GM12878 (cell line): ENCODE results near the gene PAPSS2. TPM values are rescaled to one million over a fixed set of nuclear protein-coding genes. Genes with fewer than 3 reads are reported as not detected.

Experiments
- ATAC-seq: fragments of 200-7000 bp; cut with Tn5 transposase; 3 replicates; pipeline ENCODE4 v1.9.1; 2020; ENCODE audit warnings: mild to moderate bottlenecking, moderate library complexity
- BruUV-seq: library from RNA; stranded (reverse); fragments of 400-500 nt; replicated peaks from 2 replicates; lab custom pipeline; 2021; lab: Mats Ljungman, UMichigan
- CTCF ChIA-PET: fragments of 300-600 bp; sonication (Branson Sonifier 250); formaldehyde crosslinking; extraction: SDS; loops from one replicate; lab custom pipeline; 2021; ENCODE audit warnings: inconsistent platforms; lab: Yijun Ruan, JAX
- POLR2A ChIA-PET: fragments of 350-600 bp; formaldehyde crosslinking; extraction: SDS; loops from one replicate; lab custom pipeline; 2021; ENCODE audit warnings: inconsistent platforms; lab: Charles Lee
- RAD21 ChIA-PET: fragments of 300-600 bp; sonication (Branson Sonifier 250); formaldehyde crosslinking; loops from one replicate; lab custom pipeline; 2023; ENCODE audit warnings: antibody characterized with exemption; ENCODE audit not compliant: unreplicated experiment; lab: Charles Lee
- SMC1A ChIA-PET: fragments of 300-600 bp; sonication (Branson Sonifier 250); formaldehyde crosslinking; loops from one replicate; lab custom pipeline; 2023; ENCODE audit not compliant: unreplicated experiment, uncharacterized antibody; lab: Charles Lee
- DNase-seq: peaks from one replicate; pipeline ENCODE4 v3.0.0-alpha.2; 2011; ENCODE audit warnings: low read depth, low spot score
- FAIRE-seq: peaks from 3 replicates; lab custom pipeline; 2011; peaks lifted over from hg19 to GRCh38; lab: Jason Lieb, UNC
- H2AFZ ChIP-seq: 2 replicates; pipeline ENCODE4 v1.6.0; 2011; ENCODE audit warnings: low read depth, low read length, control low read depth; ENCODE audit not compliant: control insufficient read depth
- H3K27ac ChIP-seq: 2 replicates; pipeline ENCODE4 v1.5.1; 2011; ENCODE audit warnings: control low read depth; ENCODE audit not compliant: control insufficient read depth, insufficient read depth
- H3K27me3 ChIP-seq, 2 experiments: replicated peaks in 1 of 2; 2 replicates each; pipeline versions ENCODE4 v1.6.0 to v1.6.1; 2011; ENCODE audit warnings: low read length in 1 of 2; ENCODE audit not compliant: control insufficient read depth in 2 of 2, insufficient read depth in 2 of 2
- H3K36me3 ChIP-seq, 2 experiments: 2 replicates each; pipeline ENCODE4 v1.5.1; 2011; ENCODE audit warnings: low read length in 1 of 2; ENCODE audit not compliant: control insufficient read depth in 2 of 2, insufficient read depth in 2 of 2
- H3K4me1 ChIP-seq: 2 replicates; pipeline ENCODE4 v1.6.1; 2011; ENCODE audit warnings: mild to moderate bottlenecking, low read length, moderate library complexity, mixed read lengths; ENCODE audit not compliant: control insufficient read depth, insufficient read depth
- H3K4me2 ChIP-seq: 2 replicates; pipeline ENCODE4 v1.6.0; 2011; ENCODE audit warnings: control low read depth; ENCODE audit not compliant: control insufficient read depth, insufficient read depth
- H3K4me3 ChIP-seq: fragments of 200-600 bp; sonication (generic); 2 replicates; pipeline ENCODE4 v1.5.1; 2016
- H3K79me2 ChIP-seq: 2 replicates; pipeline ENCODE4 v1.6.0; 2011; ENCODE audit warnings: low read length; ENCODE audit not compliant: control insufficient read depth, insufficient read depth
- H3K9ac ChIP-seq: 2 replicates; pipeline ENCODE4 v1.8.0; 2011; ENCODE audit warnings: low read length, control low read depth, mixed read lengths; ENCODE audit not compliant: control insufficient read depth, insufficient read depth
- H3K9me3 ChIP-seq: replicated peaks from 3 replicates; pipeline ENCODE4 v1.5.1; 2011; ENCODE audit warnings: mild to moderate bottlenecking, low read length; ENCODE audit not compliant: control insufficient read depth, insufficient read depth
- H4K20me1 ChIP-seq: 2 replicates; pipeline ENCODE4 v1.6.0; 2011; ENCODE audit not compliant: control insufficient read depth, insufficient read depth
- IRF5 ChIP-seq: fragments of 450-650 bp; IDR thresholded peaks from 2 replicates; pipeline ENCODE4 v1.6.1; 2017; ENCODE audit warnings: borderline replicate concordance
- NFYA ChIP-seq: IDR thresholded peaks from 2 replicates; pipeline ENCODE4 v1.6.1; 2011; ENCODE audit warnings: low read depth, mild to moderate bottlenecking, low read length, improper control_type of control experiment, borderline replicate concordance
- WGBS: methylation state at CpG from one replicate; pipeline ENCODE4 v1.1.6; 2016; ENCODE audit warnings: low lambda C conversion rate; ENCODE audit not compliant: insufficient replicate concordance, insufficient coverage; ENCODE audit errors: missing lambda C conversion rate; 5-methylcytosine and 5-hydroxymethylcytosine counted together
- in situ Hi-C: fragments of 300-500 bp; cut with MboI; formaldehyde crosslinking; loops from 9 replicates; pipeline ENCODE4 v1.14.3; 2018; ENCODE audit warnings: mixed read lengths
- intact Hi-C: fragments of 100-400 bp; cut with micrococcal nuclease; formaldehyde crosslinking; loops from one replicate; pipeline ENCODE4 v1.14.2; 2022; ENCODE audit not compliant: unreplicated experiment
- polyA plus RNA-seq, 11 experiments: library from polyadenylated mRNA; depleted of rRNA in 4 of 11; unstranded in 6 of 11; stranded (reverse) in 5 of 11; fragments of >200 nt; fragmentation: Nextera tagmentation in 4 of 11; fragmentation: Illumina TruSeq in 1 of 11; extraction: Ambion mirVana in 4 of 11; extraction: Trizol in 1 of 11; gene quantifications; 1 replicate in 1 of 11; 2 replicates in 10 of 11; pipeline versions ENCODE4 v1.2.1 to v1.2.3, GENCODE V29; 2011 to 2016; ENCODE audit warnings: inconsistent platforms in 2 of 11, missing spikeins in 2 of 11, low read depth in 1 of 11
- total RNA-seq, 4 experiments: library from RNA; depleted of rRNA in 3 of 4; stranded (reverse); fragments of >200 nt in 3 of 4; fragmentation: Illumina TruSeq in 1 of 4; extraction: Trizol in 1 of 4; gene quantifications; 2 replicates each; pipeline versions ENCODE4 v1.2.1 to v1.2.3, GENCODE V29; 2013 to 2021

Gene PAPSS2
- total and polyA plus RNA-seq, 10 of the 15 experiments (the other 5 are each of a cell fraction or from before 2014, with no cell fraction given) = 0.15 to 2.1 (median 0.37) TPM

- RAD21 ChIA-PET = no interaction called here
These were observed 56.1 kb downstream of the PAPSS2 start for GRCh38 chr10:87715552-87716347.

DNA sequence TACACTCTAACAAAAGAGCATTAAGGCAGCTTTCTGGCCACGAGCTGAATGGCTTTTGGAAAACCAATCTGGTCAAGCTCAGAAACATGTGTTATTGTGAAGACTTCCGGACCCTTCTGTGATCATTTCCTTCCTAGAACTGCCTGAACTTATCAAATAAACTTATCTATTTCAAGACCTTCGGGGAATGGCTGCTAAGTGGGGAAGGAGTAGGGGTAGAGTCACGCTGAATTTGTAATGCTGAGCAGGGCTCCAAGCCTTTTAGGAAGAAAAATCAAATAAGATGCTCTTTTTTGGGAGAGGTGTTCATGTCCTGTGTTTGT lies 56.6 kb downstream of the PAPSS2 start:
- Histone ChIP-seq H3K36me3 (no peaks in the 10 kb centered on the region), H3K27ac (no peak overlapping the region)
- RAD21 ChIA-PET = no interaction called here
- TF ChIP-seq IRF5 = no peak
- TF ChIP-seq, all 136 proteins: peak for 0
- Histone ChIP-seq H4K20me1 (no peaks in the 10 kb centered on the region), H3K79me2 (no peaks in the 10 kb centered on the region), H2AFZ (no peak overlapping the region), H3K9ac (no peak overlapping the region), H3K27me3 (no peaks in the 10 kb centered on the region), H3K4me1 (peaks cover 3% of the 10 kb centered on the region), H3K4me2 (no peak overlapping the region), H3K9me3 (no peaks in the 10 kb centered on the region), H3K4me3 (no peak overlapping the region)
- ATAC-seq (no peak), DNase-seq (no peak), FAIRE-seq (no peak)
- whole genome bisulfite sequencing = 40% methylated on average over 4 of the region's 4 CpGs
- intact Hi-C loops (no loop called here), in situ Hi-C loops (no loop called here)
- no TSS peak for BruUV-seq
- ChIA-PET SMC1A (interaction anchor here (1.4 kb wide), 1 partner anchor 21 kb away, joined by 3 read pairs; no protein-coding TSS in a partner anchor), CTCF (no interaction called here), POLR2A (no interaction called here)

More at GRCh38 chr10:87715552-87716347, 56.1 kb downstream of the PAPSS2 start:
- no peak overlapping the region for H3K4me2 ChIP-seq
- H4K20me1 ChIP-seq = no peaks in the 10 kb centered on the region
- no peaks in the 10 kb centered on the region for H3K79me2 ChIP-seq
- ATAC-seq = no peak
- DNase-seq = no peak
- 96% methylated on average over 3 of the region's 3 CpGs for WGBS
- CTCF ChIA-PET = no interaction called here
- H3K27me3 ChIP-seq = no peaks in the 10 kb centered on the region
- SMC1A ChIA-PET = interaction anchor here (0.7 to 1.4 kb wide), 2 partner anchors 21 to 77 kb away, joined by 3 read pairs; no protein-coding TSS in a partner anchor
- no peaks in the 10 kb centered on the region for H3K9me3 ChIP-seq
- BruUV-seq = no TSS peak
- no peak for TF ChIP-seq NFYA
- FAIRE-seq = no peak
- in situ Hi-C loops (no loop called here), intact Hi-C loops (no loop called here)
- no peak overlapping the region for H2AFZ ChIP-seq
- peaks cover 3% of the 10 kb centered on the region for H3K4me1 ChIP-seq
- H3K27ac ChIP-seq = no peak overlapping the region
- no peak overlapping the region for H3K4me3 ChIP-seq
- POLR2A ChIA-PET = no interaction called here
- H3K9ac ChIP-seq = no peak overlapping the region
- no peaks in the 10 kb centered on the region for H3K36me3 ChIP-seq
